Stomach (tissue), 4 donors: ENCODE results near the gene COL16A1.

ENCODE experiments used
- EP300 ChIP-seq: sonication (generic); formaldehyde crosslinking; IDR thresholded peaks from one replicate; pipeline ENCODE4 v1.6.1; 2017; ENCODE audit warnings: antibody characterized with exemption
- POLR2A ChIP-seq, 4 donors: fragments of 450-650 bp; IDR thresholded peaks; one replicate each; pipeline ENCODE4 v1.6.1; 2016; ENCODE audit warnings: antibody characterized with exemption in 4 of 4, control low read depth in 2 of 4, mild to moderate bottlenecking in 1 of 4, moderate library complexity in 1 of 4
- POLR2AphosphoS5 ChIP-seq, 3 donors: sonication (generic); formaldehyde crosslinking; IDR thresholded peaks; one replicate each; pipeline ENCODE4 v1.6.1; 2016; ENCODE audit warnings: antibody characterized with exemption in 3 of 3
- TF ChIP-seq, protein P1 (sequence below), 7 experiments: fragments of 450-650 bp in 4 of 7; fragments of 200-600 bp in 3 of 7; sonication (generic) in 3 of 7; IDR thresholded peaks; one replicate each; pipeline ENCODE4 v1.5.1; 2016 to 2019; ENCODE audit warnings: antibody characterized with exemption in 7 of 7, control low read depth in 2 of 7, mild to moderate bottlenecking in 1 of 7

DNA sequence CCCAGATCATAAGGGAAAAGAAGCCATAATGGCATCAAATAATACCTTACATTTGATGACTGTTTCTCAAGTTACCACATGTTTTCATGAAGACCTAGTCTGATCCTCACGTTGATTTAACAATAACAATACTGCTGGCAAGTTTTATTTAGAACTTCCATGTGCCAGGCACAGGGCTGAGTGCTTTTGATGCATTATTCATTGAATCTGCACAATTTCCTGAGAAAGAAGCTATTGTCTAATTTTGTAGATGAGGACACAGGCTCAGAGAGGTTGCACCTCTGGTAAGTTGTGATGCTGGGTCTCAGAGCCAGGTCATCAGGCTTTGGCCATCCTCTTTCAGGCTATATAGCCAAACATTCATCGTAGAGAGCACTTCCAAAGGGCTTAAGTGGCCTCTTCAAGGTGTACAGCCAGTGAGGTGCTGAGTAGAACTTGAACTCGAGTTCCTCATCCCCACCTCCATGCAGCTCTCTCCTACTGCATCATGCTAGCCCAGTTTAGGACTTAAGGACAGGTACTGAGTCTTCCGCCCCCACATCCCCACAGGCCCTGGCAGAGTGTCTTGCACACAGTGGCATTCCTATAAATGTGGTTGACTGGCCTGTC is 50.8 kb downstream of the COL16A1 start:
- TF ChIP-seq, protein P1, sequence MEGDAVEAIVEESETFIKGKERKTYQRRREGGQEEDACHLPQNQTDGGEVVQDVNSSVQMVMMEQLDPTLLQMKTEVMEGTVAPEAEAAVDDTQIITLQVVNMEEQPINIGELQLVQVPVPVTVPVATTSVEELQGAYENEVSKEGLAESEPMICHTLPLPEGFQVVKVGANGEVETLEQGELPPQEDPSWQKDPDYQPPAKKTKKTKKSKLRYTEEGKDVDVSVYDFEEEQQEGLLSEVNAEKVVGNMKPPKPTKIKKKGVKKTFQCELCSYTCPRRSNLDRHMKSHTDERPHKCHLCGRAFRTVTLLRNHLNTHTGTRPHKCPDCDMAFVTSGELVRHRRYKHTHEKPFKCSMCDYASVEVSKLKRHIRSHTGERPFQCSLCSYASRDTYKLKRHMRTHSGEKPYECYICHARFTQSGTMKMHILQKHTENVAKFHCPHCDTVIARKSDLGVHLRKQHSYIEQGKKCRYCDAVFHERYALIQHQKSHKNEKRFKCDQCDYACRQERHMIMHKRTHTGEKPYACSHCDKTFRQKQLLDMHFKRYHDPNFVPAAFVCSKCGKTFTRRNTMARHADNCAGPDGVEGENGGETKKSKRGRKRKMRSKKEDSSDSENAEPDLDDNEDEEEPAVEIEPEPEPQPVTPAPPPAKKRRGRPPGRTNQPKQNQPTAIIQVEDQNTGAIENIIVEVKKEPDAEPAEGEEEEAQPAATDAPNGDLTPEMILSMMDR (IDR thresholded peaks at IDR 0.05): no peak
- TF ChIP-seq EP300 (no peak), POLR2A (IDR thresholded peaks at IDR 0.05) (no peak), POLR2AphosphoS5 (IDR thresholded peaks at IDR 0.05) (no peak)
